ENCODE measurements around the gene ANKRD17. TPM values are rescaled to one million over a fixed set of nuclear protein-coding genes. Genes with fewer than 3 reads are reported as not detected.

The ANKRD17 gene
- total and polyA plus RNA-seq, 2 of the 4 experiments (the other 2 are of a cell fraction), result 28.5 to 75.3 TPM

DNA sequence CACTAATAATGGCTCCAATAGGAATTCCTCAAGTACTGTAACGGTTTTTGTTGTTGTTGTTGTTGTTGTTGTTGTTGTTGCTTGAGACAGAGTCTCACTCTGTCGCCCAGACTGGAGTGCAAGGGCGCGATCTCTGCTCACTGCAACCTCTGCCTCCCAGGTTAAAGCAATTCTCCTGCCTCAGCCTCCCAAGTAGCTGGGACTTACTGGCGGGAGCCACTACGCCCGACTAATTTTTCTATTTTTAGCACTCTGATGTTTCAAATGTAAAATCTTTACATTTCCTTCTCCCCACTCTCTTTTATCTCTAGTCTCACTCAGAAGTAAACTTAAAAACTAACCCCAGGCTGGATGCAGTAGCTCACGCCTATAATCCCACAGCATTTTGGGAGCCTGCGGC, 8.0 kb downstream of the ANKRD17 start:
- POLR2A ChIA-PET (ENCODE audit: unreplicated experiment), result no interaction called here
- no peak overlapping the region for H2BK15ac ChIP-seq (ENCODE audit: low read depth, low read length)
- no peak overlapping the region for H3K4me2 ChIP-seq (ENCODE audit: low read depth, low read length)
- H3K79me1 ChIP-seq (ENCODE audit: low read depth in 1 of 2, low read length in 2 of 2), result peaks cover 0 to 35% of the 10 kb centered on the region in 2 experiments; a peak in 2 of 4 replicates
- H3K9me3 ChIP-seq (ENCODE audit: control insufficient read depth, insufficient read depth, low read length), result no peaks in the 10 kb centered on the region
- 93% methylated on average over 3 of the region's 9 CpGs; no CpG with 5 or more reads in 1 of the 2 experiments for WGBS, 2 experiments (ENCODE audit: extremely low coverage in 2 of 2, insufficient read length in 1 of 2)
- H2AFZ ChIP-seq (replicated peaks; ENCODE audit: low read length, poor library complexity), result no peak overlapping the region
- ATAC-seq (ENCODE audit: low read depth) (no peak), DNase-seq (no peak)
- no peak overlapping the region for H2BK120ac ChIP-seq (ENCODE audit: low read depth, low read length)
- no peak overlapping the region for H4K5ac ChIP-seq (ENCODE audit: low read depth, low read length)
- intact Hi-C loops (cut with micrococcal nuclease) (no loop called here), dilution Hi-C loops (cut with HindIII; ENCODE audit: low sequenced_read_pairs, unreplicated experiment) (no loop called here), in situ Hi-C loops (cut with MboI; ENCODE audit: low sequenced_read_pairs) (loop anchor here (10.0 kb wide), 1 partner anchor 106 kb away; no protein-coding TSS in a partner anchor)
- H4K20me1 ChIP-seq (ENCODE audit: insufficient read depth, low read length), result peaks cover 50% of the 10 kb centered on the region
- no peak overlapping the region for H2BK20ac ChIP-seq (ENCODE audit: low read depth, low read length)
- H3K9me1 ChIP-seq (ENCODE audit: insufficient read depth, low read length), result no peaks in the 10 kb centered on the region
- BruUV-seq (replicated peaks), result no TSS peak
- no peak overlapping the region for H2AK5ac ChIP-seq (ENCODE audit: low read depth, low read length)
- H3K27me3 ChIP-seq (ENCODE audit: control insufficient read depth, insufficient read depth, low read length), result no peaks in the 10 kb centered on the region
- H3K4me3 ChIP-seq (ENCODE audit: insufficient read depth, low read depth, low read length), result no peak overlapping the region
- no peak overlapping the region for H4K91ac ChIP-seq (ENCODE audit: insufficient read depth, low read depth, low read length)
- no peak overlapping the region for H3K9ac ChIP-seq (ENCODE audit: low read depth, low read length)
- no peak overlapping the region for H3K4ac ChIP-seq (ENCODE audit: low read depth, low read length)
- H3K4me1 ChIP-seq (ENCODE audit: control insufficient read depth, insufficient read depth, low read length), result no peaks in the 10 kb centered on the region
- no peak overlapping the region for H4K8ac ChIP-seq (ENCODE audit: low read depth in 2 of 2, low read length in 2 of 2)
- H3K36me3 ChIP-seq (ENCODE audit: control insufficient read depth, insufficient read depth, low read length), result peaks cover 3% of the 10 kb centered on the region; the same call in 1 of the 2 replicates
- H2AK9ac ChIP-seq (replicated peaks; ENCODE audit: low read depth, low read length, poor library complexity), result no peak overlapping the region
- CTCF ChIA-PET, result no interaction called here
- no peak overlapping the region for H3K14ac ChIP-seq (replicated peaks; ENCODE audit: low read depth, low read length)
- H3K27ac ChIP-seq (ENCODE audit: insufficient read depth, low read length), result no peak overlapping the region
- H3K18ac ChIP-seq (ENCODE audit: low read depth, low read length), result no peak overlapping the region
- no peak overlapping the region for H3K56ac ChIP-seq (ENCODE audit: extremely low read depth, insufficient read depth, low read length)
- H3K23ac ChIP-seq (ENCODE audit: low read depth, low read length), result no peak overlapping the region
- TF ChIP-seq MXI1 (IDR thresholded peaks at IDR 0.05; ENCODE audit: borderline replicate concordance, low read depth, low read length) (no peak), NFE2L2 (IDR thresholded peaks at IDR 0.05; ENCODE audit: low read depth, low read length) (no peak), MAFK (IDR thresholded peaks at IDR 0.05; ENCODE audit: low read depth, low read length) (no peak), BHLHE40 (IDR thresholded peaks at IDR 0.05; ENCODE audit: low read depth, low read length) (no peak), POLR2A (IDR thresholded peaks at IDR 0.05; ENCODE audit: low read depth, low read length) (no peak)
- TF ChIP-seq, protein P1, sequence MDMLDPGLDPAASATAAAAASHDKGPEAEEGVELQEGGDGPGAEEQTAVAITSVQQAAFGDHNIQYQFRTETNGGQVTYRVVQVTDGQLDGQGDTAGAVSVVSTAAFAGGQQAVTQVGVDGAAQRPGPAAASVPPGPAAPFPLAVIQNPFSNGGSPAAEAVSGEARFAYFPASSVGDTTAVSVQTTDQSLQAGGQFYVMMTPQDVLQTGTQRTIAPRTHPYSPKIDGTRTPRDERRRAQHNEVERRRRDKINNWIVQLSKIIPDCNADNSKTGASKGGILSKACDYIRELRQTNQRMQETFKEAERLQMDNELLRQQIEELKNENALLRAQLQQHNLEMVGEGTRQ (IDR thresholded peaks at IDR 0.05; ENCODE audit: low read depth, low read length), result no peak
- no peak overlapping the region for H2BK5ac ChIP-seq (ENCODE audit: low read depth, low read length, poor library complexity, severe bottlenecking)

Data from IMR-90 (cell line).